Right lobe of liver (tissue), 6 donors: ENCODE data around the gene BPIFB1. TPM values are rescaled to one million over a fixed set of nuclear protein-coding genes. Genes with fewer than 3 reads are reported as not detected.

Experiments
- ATAC-seq, 4 donors: fragments of 200-7000 bp; cut with Tn5 transposase; one replicate each; pipeline ENCODE4 v1.9.1; 2020; ENCODE audit warnings: mild to moderate bottlenecking in 4 of 4, moderate library complexity in 4 of 4
- DNase-seq, 3 donors: peaks; one replicate each; pipeline ENCODE4 v3.0.0-alpha.2; 2020
- H3K27ac ChIP-seq, 3 donors: fragments of 200-600 bp; one replicate each; pipeline ENCODE4 v1.8.0; 2022
- H3K27me3 ChIP-seq, 2 donors: fragments of 200-600 bp; one replicate each; pipeline ENCODE4 v1.8.0; 2022
- H3K36me3 ChIP-seq, 4 donors: fragments of 200-600 bp; sonication (generic) in 1 of 4; one replicate each; pipeline versions ENCODE4 v1.5.1 to v1.8.0; 2017 to 2022; ENCODE audit warnings: control low read depth in 1 of 4
- H3K4me1 ChIP-seq, 4 donors: fragments of 200-600 bp; sonication (generic) in 1 of 4; one replicate each; pipeline versions ENCODE4 v1.5.1 to v1.8.0; 2017 to 2022; ENCODE audit warnings: control low read depth in 1 of 4
- H3K4me3 ChIP-seq, 3 donors: fragments of 200-600 bp; one replicate each; pipeline ENCODE4 v1.8.0; 2022
- H3K9me3 ChIP-seq, 4 donors: fragments of 200-600 bp; sonication (generic) in 1 of 4; one replicate each; pipeline versions ENCODE4 v1.5.1 to v1.8.0; 2017 to 2022; ENCODE audit warnings: control low read depth in 1 of 4
- CTCF ChIP-seq, 4 donors: fragments of 200-600 bp in 3 of 4; fragments of 450-650 bp in 1 of 4; IDR thresholded peaks; one replicate each; pipeline versions ENCODE4 v1.5.1 to v1.8.0; 2016 to 2022; ENCODE audit warnings: antibody characterized with exemption in 4 of 4, mild to moderate bottlenecking in 2 of 4
- POLR2A ChIP-seq: fragments of 450-650 bp; IDR thresholded peaks from one replicate; pipeline ENCODE4 v1.6.1; 2017; ENCODE audit warnings: antibody characterized with exemption, mild to moderate bottlenecking
- WGBS: methylation state at CpG from one replicate; pipeline ENCODE4 v1.1.6; 2018; ENCODE audit warnings: low coverage, low lambda C conversion rate; ENCODE audit not compliant: insufficient coverage; ENCODE audit errors: missing lambda C conversion rate; 5-methylcytosine and 5-hydroxymethylcytosine counted together
- intact Hi-C, 2 donors: fragments of 100-400 bp; cut with DNase I; formaldehyde crosslinking; loops; one replicate each; pipeline versions ENCODE4 v1.11.2 to v1.14.1; 2022
- total RNA-seq, 6 experiments: library from RNA; depleted of rRNA in 2 of 6; stranded (reverse); fragments of >200 nt in 2 of 6; fragmentation: NEBNext Ultra II Directional in 3 of 6; extraction: Animal tissue kit (Norgen Biotek cat#: 25700) in 3 of 6; gene quantifications; one replicate each; pipeline versions ENCODE4 v1.1.0 to v1.2.4, GENCODE V29; 2016 to 2023
- donor health status: DM: no; HTN: yes; CAD: no.
- donor health status: DM: no; HTN: no; CAD: no.
- donor health status: DM: no; HTN: no; CAD: no.
- donor health status: DM: no; HTN: yes; CAD: no.
- donor health status: DM: no; HTN: yes; CAD: no.

The BPIFB1 gene
- total RNA-seq, 6 experiments from 2014 or later = not detected

- Histone ChIP-seq H3K27me3 (no peaks in the 10 kb centered on the region), H3K27ac (no peak overlapping the region), H3K4me1 (no peaks in the 10 kb centered on the region), H3K36me3 (no peaks in the 10 kb centered on the region), H3K4me3 (no peak overlapping the region), H3K9me3 (no peaks in the 10 kb centered on the region)
- WGBS = 82% methylated on average over 3 of the region's 5 CpGs
- TF ChIP-seq CTCF (IDR thresholded peaks at IDR 0.05) (no peak), POLR2A (no peak)
- ATAC-seq = no peak
- intact Hi-C loops = no loop called here
- DNase-seq = no peak
Measured at GRCh38 chr20:33318096-33318429, 35.0 kb downstream of the BPIFB1 start.

- no peak for ATAC-seq
Measured at GRCh38 chr20:33320006-33320405, 37.0 kb downstream of the BPIFB1 start.

GRCh38 chr20:33322456-33322855 is 39.4 kb downstream of the BPIFB1 start:
- DNase-seq (no peak), ATAC-seq (no peak)
- Histone ChIP-seq H3K36me3 (no peaks in the 10 kb centered on the region), H3K9me3 (no peaks in the 10 kb centered on the region), H3K4me1 (no peaks in the 10 kb centered on the region), H3K27ac (no peak overlapping the region), H3K27me3 (no peaks in the 10 kb centered on the region), H3K4me3 (no peak overlapping the region)
- 71% methylated on average over 2 of the region's 3 CpGs for WGBS
- intact Hi-C loops = no loop called here
- TF ChIP-seq POLR2A (no peak), CTCF (IDR thresholded peaks at IDR 0.05) (no peak)

More at GRCh38 chr20:33320006-33320405, 37.0 kb downstream of the BPIFB1 start:
- DNase-seq = no peak
- intact Hi-C loops = no loop called here
- Histone ChIP-seq H3K36me3 (no peaks in the 10 kb centered on the region), H3K27ac (no peak overlapping the region), H3K4me3 (no peak overlapping the region), H3K27me3 (no peaks in the 10 kb centered on the region), H3K4me1 (no peaks in the 10 kb centered on the region), H3K9me3 (no peaks in the 10 kb centered on the region)
- TF ChIP-seq POLR2A (no peak), CTCF (IDR thresholded peaks at IDR 0.05) (no peak)
- 61% methylated on average over 8 of the region's 10 CpGs for WGBS

- no peaks in the 10 kb centered on the region for H3K4me1 ChIP-seq
- ATAC-seq = no peak
- no peak overlapping the region for H3K27ac ChIP-seq
- TF ChIP-seq POLR2A (no peak), CTCF (IDR thresholded peaks at IDR 0.05) (no peak)
- DNase-seq = no peak
- intact Hi-C loops = no loop called here
- 44% methylated on average over 7 of the region's 8 CpGs for WGBS
- no peak overlapping the region for H3K4me3 ChIP-seq
- no peaks in the 10 kb centered on the region for H3K27me3 ChIP-seq
- no peaks in the 10 kb centered on the region for H3K9me3 ChIP-seq
- no peaks in the 10 kb centered on the region for H3K36me3 ChIP-seq
Measured at GRCh38 chr20:33323236-33323635, 40.2 kb downstream of the BPIFB1 start.

GRCh38 chr20:33325350-33325749 is 42.3 kb downstream of the BPIFB1 start:
- ATAC-seq = no peak
- H3K27me3 ChIP-seq = no peaks in the 10 kb centered on the region
- intact Hi-C loops = no loop called here
- no peak for TF ChIP-seq CTCF (IDR thresholded peaks at IDR 0.05)
- TF ChIP-seq POLR2A = no peak
- no peak for DNase-seq
- H3K27ac ChIP-seq = no peak overlapping the region
- H3K9me3 ChIP-seq = no peaks in the 10 kb centered on the region
- no peaks in the 10 kb centered on the region for H3K36me3 ChIP-seq
- no peak overlapping the region for H3K4me3 ChIP-seq
- no peaks in the 10 kb centered on the region for H3K4me1 ChIP-seq
- WGBS = 70% methylated on average over 2 of the region's 2 CpGs
